H1 (cell line): ENCODE data around the gene DCLK1. TPM values are rescaled to one million over a fixed set of nuclear protein-coding genes. Genes with fewer than 3 reads are reported as not detected.

Experiments
- CTCF ChIA-PET: fragments of 300-600 bp; sonication (Branson Sonifier 250); formaldehyde crosslinking; loops from one replicate; lab custom pipeline; 2021; ENCODE audit not compliant: partially characterized antibody; lab: Charles Lee
- POLR2A ChIA-PET: fragments of 300-600 bp; sonication (Branson Sonifier 250); formaldehyde crosslinking; loops from one replicate; lab custom pipeline; 2021; ENCODE audit warnings: inconsistent platforms; ENCODE audit not compliant: partially characterized antibody; lab: Charles Lee
- DNase-seq, 2 experiments: peaks; one replicate each; pipeline versions ENCODE4 v3.0.0 to v3.0.0-alpha.2; 2010 to 2022; ENCODE audit warnings: low spot score in 2 of 2, low read depth in 1 of 2, mixed read lengths in 1 of 2
- FAIRE-seq: peaks from 2 replicates; lab custom pipeline; 2011; peaks lifted over from hg19 to GRCh38; lab: Jason Lieb, UNC
- H2AFZ ChIP-seq: 2 replicates; pipeline ENCODE4 v1.8.1; 2012; ENCODE audit warnings: low read length, inconsistent platforms
- H2AK5ac ChIP-seq: 2 replicates; pipeline ENCODE4 v1.6.1; 2013; ENCODE audit warnings: low read depth, low read length
- H2BK120ac ChIP-seq: replicated peaks from 2 replicates; pipeline ENCODE3; 2013; ENCODE audit warnings: low read depth, low read length, inconsistent platforms
- H2BK12ac ChIP-seq: 2 replicates; pipeline ENCODE4 v1.6.1; 2013; ENCODE audit warnings: low read depth, low read length
- H2BK15ac ChIP-seq: 2 replicates; pipeline ENCODE4 v1.6.1; 2013; ENCODE audit warnings: low read length
- H2BK20ac ChIP-seq: 2 replicates; pipeline ENCODE4 v1.6.1; 2013; ENCODE audit warnings: low read length
- H2BK5ac ChIP-seq: 2 replicates; pipeline ENCODE4 v1.6.1; 2013; ENCODE audit warnings: low read depth, low read length
- H3K14ac ChIP-seq: 2 replicates; pipeline ENCODE4 v1.6.1; 2013; ENCODE audit warnings: inconsistent platforms; ENCODE audit not compliant: insufficient read length
- H3K18ac ChIP-seq: 2 replicates; pipeline ENCODE4 v1.6.1; 2013; ENCODE audit warnings: low read length; ENCODE audit errors: extremely low read depth
- H3K23ac ChIP-seq: 2 replicates; pipeline ENCODE4 v1.6.1; 2013; ENCODE audit warnings: inconsistent platforms; ENCODE audit not compliant: insufficient read length
- H3K23me2 ChIP-seq: 2 replicates; pipeline ENCODE4 v1.6.1; 2013; ENCODE audit warnings: low read depth, low read length
- H3K27ac ChIP-seq: 2 replicates; pipeline ENCODE4 v1.6.1; 2011; ENCODE audit warnings: low read depth, low read length, inconsistent platforms
- H3K27me3 ChIP-seq, 4 experiments: replicated peaks in 1 of 4; 1 replicate in 1 of 4; 2 replicates in 3 of 4; pipeline versions ENCODE4 v1.6.1 to v1.8.1; 2011 to 2013; ENCODE audit warnings: low read length in 3 of 4, mild to moderate bottlenecking in 3 of 4, inconsistent platforms in 2 of 4, mixed read lengths in 2 of 4, moderate library complexity in 1 of 4; ENCODE audit not compliant: control insufficient read depth in 3 of 4, insufficient read depth in 3 of 4; ENCODE audit errors: extremely low read depth in 1 of 4
- H3K36me3 ChIP-seq, 4 experiments: 2 replicates each; pipeline versions ENCODE4 v1.6.1 to v1.8.1; 2011 to 2013; ENCODE audit warnings: mild to moderate bottlenecking in 4 of 4, low read length in 3 of 4, moderate library complexity in 2 of 4, control low read depth in 1 of 4, inconsistent platforms in 1 of 4; ENCODE audit not compliant: insufficient read depth in 4 of 4, control insufficient read depth in 2 of 4
- H3K4ac ChIP-seq: replicated peaks from 2 replicates; pipeline ENCODE3; 2013; ENCODE audit warnings: low read length, low read depth, mixed read lengths, inconsistent platforms; ENCODE audit not compliant: insufficient read length
- H3K4me1 ChIP-seq, 4 experiments: replicated peaks in 1 of 4; 1 replicate in 1 of 4; 2 replicates in 3 of 4; pipeline versions ENCODE4 v1.6.1 to v1.8.1; 2011 to 2013; ENCODE audit warnings: low read length in 3 of 4, inconsistent platforms in 2 of 4, mixed read lengths in 1 of 4; ENCODE audit not compliant: insufficient read depth in 4 of 4, control insufficient read depth in 3 of 4
- H3K4me2 ChIP-seq, 2 experiments: 2 replicates each; pipeline versions ENCODE4 v1.6.1 to v1.8.1; 2011 to 2013; ENCODE audit warnings: low read depth in 2 of 2, low read length in 2 of 2, control low read depth in 1 of 2, inconsistent platforms in 1 of 2, mild to moderate bottlenecking in 1 of 2; ENCODE audit not compliant: insufficient read depth in 1 of 2
- H3K4me3 ChIP-seq, 4 experiments: fragments of 200-600, 300-600 bp in 1 of 4; sonication (generic), shearing (Covaris generic), sonication (Bioruptor Twin) in 1 of 4; 2 replicates each; pipeline versions ENCODE4 v1.5.1 to v1.8.1; 2011 to 2016; ENCODE audit warnings: low read length in 4 of 4, low read depth in 3 of 4, control low read depth in 2 of 4, inconsistent platforms in 2 of 4, mild to moderate bottlenecking in 2 of 4, mixed read lengths in 1 of 4, moderate library complexity in 1 of 4; ENCODE audit not compliant: insufficient read depth in 2 of 4; ENCODE audit errors: extremely low read depth in 1 of 4
- H3K56ac ChIP-seq: replicated peaks from 2 replicates; pipeline ENCODE3; 2013; ENCODE audit warnings: low read depth, mild to moderate bottlenecking, mixed read lengths, low read length, inconsistent platforms; ENCODE audit not compliant: insufficient read length
- H3K79me1 ChIP-seq: 2 replicates; pipeline ENCODE4 v1.6.1; 2013; ENCODE audit warnings: low read depth, low read length, control low read depth
- H3K79me2 ChIP-seq, 2 experiments: 2 replicates each; pipeline versions ENCODE4 v1.6.1 to v1.8.1; 2012 to 2013; ENCODE audit warnings: low read length in 2 of 2, mild to moderate bottlenecking in 2 of 2, inconsistent platforms in 1 of 2; ENCODE audit not compliant: insufficient read depth in 2 of 2, control insufficient read depth in 1 of 2
- H3K9ac ChIP-seq, 4 experiments: replicated peaks in 1 of 4; 1 replicate in 1 of 4; 2 replicates in 3 of 4; pipeline versions ENCODE4 v1.6.1 to v1.8.1; 2011 to 2013; ENCODE audit warnings: low read depth in 3 of 4, low read length in 3 of 4, control low read depth in 2 of 4, mild to moderate bottlenecking in 2 of 4, moderate library complexity in 2 of 4, inconsistent platforms in 1 of 4; ENCODE audit errors: extremely low read depth in 1 of 4
- H3K9me3 ChIP-seq, 2 experiments: 2 replicates each; pipeline versions ENCODE4 v1.6.1 to v1.8.1; 2012 to 2013; ENCODE audit warnings: mild to moderate bottlenecking in 2 of 2, moderate library complexity in 2 of 2, control low read depth in 1 of 2, inconsistent platforms in 1 of 2, low read depth in 1 of 2, low read length in 1 of 2, mixed read lengths in 1 of 2; ENCODE audit not compliant: insufficient read depth in 2 of 2
- H4K20me1 ChIP-seq, 2 experiments: replicated peaks in 1 of 2; 2 replicates each; pipeline versions ENCODE3 to v1.8.1; 2011 to 2013; ENCODE audit warnings: inconsistent platforms in 2 of 2, low read length in 2 of 2, mild to moderate bottlenecking in 1 of 2; ENCODE audit not compliant: insufficient read depth in 2 of 2, control insufficient read depth in 1 of 2
- H4K5ac ChIP-seq: 2 replicates; pipeline ENCODE4 v1.6.1; 2013; ENCODE audit warnings: low read length, low read depth, mixed read lengths, inconsistent platforms; ENCODE audit not compliant: insufficient read length
- H4K8ac ChIP-seq: 2 replicates; pipeline ENCODE4 v1.8.0; 2013; ENCODE audit warnings: mild to moderate bottlenecking, moderate library complexity, low read length, inconsistent platforms; ENCODE audit not compliant: insufficient read depth; ENCODE audit errors: extremely low read depth
- H4K91ac ChIP-seq: replicated peaks from 2 replicates; pipeline ENCODE3; 2013; ENCODE audit warnings: low read length, mixed read lengths, inconsistent platforms; ENCODE audit not compliant: insufficient read length
- SIRT6 ChIP-seq: IDR thresholded peaks from one replicate; pipeline ENCODE4 v1.7.1; 2012; ENCODE audit warnings: low read length, inconsistent platforms
- WGBS, 2 experiments: shearing (Covaris generic) in 1 of 2; methylation state at CpG; one replicate each; pipeline versions ENCODE4 v1.1.6 to v1.1.7; 2013 to 2015; ENCODE audit warnings: low lambda C conversion rate in 2 of 2, mixed read lengths in 2 of 2, inconsistent platforms in 1 of 2, low coverage in 1 of 2, missing lambda C conversion rate in 1 of 2; ENCODE audit not compliant: insufficient replicate concordance in 2 of 2, insufficient coverage in 1 of 2, insufficient read length in 1 of 2; ENCODE audit errors: extremely low coverage in 1 of 2, missing lambda C conversion rate in 1 of 2; 5-methylcytosine and 5-hydroxymethylcytosine counted together
- polyA plus RNA-seq, 7 experiments: library from polyadenylated mRNA; depleted of rRNA in 3 of 7; stranded (reverse) in 5 of 7; unstranded in 2 of 7; fragments of >200 nt in 5 of 7; fragments of 200-250 nt in 2 of 7; gene quantifications; 1 replicate in 5 of 7; 2 replicates in 1 of 7; 4 replicates in 1 of 7; pipeline versions ENCODE4 v1.2.1 to v1.2.3, GENCODE V29; 2011 to 2013; ENCODE audit warnings: missing spikeins in 2 of 7, mixed read lengths in 2 of 7
- total RNA-seq: library from RNA; stranded (reverse); fragmentation: NEBNext Ultra II Directional; extraction: Animal tissue kit (Norgen Biotek cat#: 25700); gene quantifications from 2 replicates; pipeline ENCODE4 v1.2.1, GENCODE V29; 2021

DCLK1 gene
- total and polyA plus RNA-seq, 2 of the 8 experiments (the other 6 are each of a cell fraction or from before 2014, with no cell fraction given): 22.8 to 41.0 TPM

DNA sequence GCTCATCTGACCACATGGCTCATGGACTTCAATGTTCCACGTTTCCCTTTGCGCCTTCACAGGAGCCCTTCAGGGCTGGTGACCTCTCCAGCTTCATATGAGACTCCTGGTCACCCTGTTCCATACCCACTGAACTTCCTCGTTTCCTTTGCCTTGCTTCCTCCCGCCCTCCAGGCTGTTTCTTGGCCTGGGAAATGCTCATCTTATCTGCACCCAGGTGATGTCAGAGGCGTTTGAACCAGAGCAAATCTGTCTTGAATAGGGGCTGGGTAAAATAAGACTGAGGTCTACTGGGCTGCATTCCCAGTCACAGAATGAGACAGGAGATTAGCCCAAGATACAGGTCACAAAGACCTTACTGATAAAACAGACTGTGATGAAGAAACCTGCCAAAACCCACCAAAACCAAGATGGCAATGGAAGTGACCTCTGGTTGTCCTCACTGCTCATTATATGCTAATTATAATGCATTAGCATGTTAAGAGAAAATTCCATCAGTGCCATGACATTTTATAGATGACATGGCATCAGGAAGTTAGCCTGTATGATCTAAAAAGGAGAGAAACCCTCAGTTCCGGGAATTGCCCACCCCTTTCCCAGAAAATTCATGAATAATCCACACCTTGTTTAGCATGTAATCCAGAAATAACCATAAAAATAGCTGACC lies 102.7 kb downstream of the DCLK1 start:
- Histone ChIP-seq H4K5ac (no peak overlapping the region), H3K18ac (no peak overlapping the region)

More for the DNA sequence above, 102.7 kb downstream of the DCLK1 start:
- Histone ChIP-seq H2BK15ac (no peak overlapping the region), H4K91ac (no peak overlapping the region), H2AK5ac (no peak overlapping the region), H3K23ac (no peak overlapping the region), H2BK12ac (no peak overlapping the region), H3K27ac (no peak overlapping the region), H4K8ac (no peak overlapping the region; the same call in 1 of the 2 replicates), H3K4me1 (peaks cover 2 to 6% (median 4%) of the 10 kb centered on the region in 4 experiments; a peak in 5 of 7 replicates), H3K27me3 (no peaks in the 10 kb centered on the region), H2BK120ac (no peak overlapping the region), H2BK5ac (no peak overlapping the region), H4K20me1 (no peaks in the 10 kb centered on the region), H3K4me3 (no peak overlapping the region), H3K79me1 (no peaks in the 10 kb centered on the region), H3K9me3 (peaks cover 4 to 6% of the 10 kb centered on the region in 2 experiments; a peak in 2 of 4 replicates), H3K9ac (no peak overlapping the region), H2BK20ac (no peak overlapping the region), H3K56ac (no peak overlapping the region), H2AFZ (no peak overlapping the region), H3K4ac (no peak overlapping the region), H3K79me2 (no peaks in the 10 kb centered on the region), H3K14ac (no peak overlapping the region), H3K36me3 (no peaks in the 10 kb centered on the region), H3K23me2 (no peaks in the 10 kb centered on the region), H3K4me2 (no peak overlapping the region)
- FAIRE-seq: no peak
- no peak for DNase-seq
- no peak for TF ChIP-seq SIRT6
- 89% methylated on average over 6 of the region's 6 CpGs; no CpG with 5 or more reads in 1 of the 2 experiments for WGBS, 2 experiments
- ChIA-PET CTCF (no interaction called here), POLR2A (no interaction called here)
